HepG2 (cell line): ENCODE data around the gene RIMOC1. TPM values are rescaled to one million over a fixed set of nuclear protein-coding genes. Genes with fewer than 3 reads are reported as not detected.

Experiments
- ATF4 ChIP-seq, 2 experiments: fragments of 450-650 bp in 1 of 2; sonication (generic) in 1 of 2; formaldehyde crosslinking; IDR thresholded peaks; 2 replicates each; pipeline versions ENCODE4 v1.5.0 to v1.8.0; 2020 to 2022; ENCODE audit warnings: mild to moderate bottlenecking in 1 of 2, missing genetic modification reagents in 1 of 2
- E2F1 ChIP-seq: sonication (generic); formaldehyde crosslinking; IDR thresholded peaks from 2 replicates; pipeline ENCODE4 v1.5.0; 2020; ENCODE audit warnings: missing genetic modification reagents
- ETV6 ChIP-seq: sonication (generic); formaldehyde crosslinking; conservative IDR thresholded peaks from 2 replicates; pipeline ENCODE4 v1.4.0; 2020; ENCODE audit warnings: missing genetic modification reagents
- PBX3 ChIP-seq: sonication (generic); formaldehyde crosslinking; IDR thresholded peaks from 2 replicates; pipeline ENCODE4 v1.8.1; 2023; ENCODE audit warnings: missing genetic modification reagents, inconsistent platforms, borderline replicate concordance
- REXO4 ChIP-seq: sonication (generic); formaldehyde crosslinking; IDR thresholded peaks from 2 replicates; pipeline ENCODE4 v1.8.0; 2022; ENCODE audit warnings: missing genetic modification reagents, mild to moderate bottlenecking, borderline replicate concordance
- RFXANK ChIP-seq: IDR thresholded peaks from 2 replicates; pipeline ENCODE4 v1.6.1; 2016
- RNF219 ChIP-seq: sonication (generic); formaldehyde crosslinking; IDR thresholded peaks from 2 replicates; pipeline ENCODE4 v1.5.0; 2020; ENCODE audit warnings: mild to moderate bottlenecking, missing genetic modification reagents
- SOX5 ChIP-seq: IDR thresholded peaks from 2 replicates; pipeline ENCODE4 v1.6.1; 2016; ENCODE audit warnings: borderline replicate concordance
- THAP7 ChIP-seq: sonication (generic); formaldehyde crosslinking; IDR thresholded peaks from 2 replicates; pipeline ENCODE4 v1.8.1; 2023; ENCODE audit warnings: mild to moderate bottlenecking, missing genetic modification reagents
- ZHX2 ChIP-seq, 2 experiments: sonication (generic) in 1 of 2; formaldehyde crosslinking in 1 of 2; IDR thresholded peaks; 2 replicates each; pipeline versions ENCODE4 v1.6.1 to v1.9.0; 2014 to 2022; ENCODE audit warnings: antibody characterized with exemption in 1 of 2, borderline replicate concordance in 1 of 2, inconsistent platforms in 1 of 2, low read depth in 1 of 2, missing genetic modification reagents in 1 of 2
- ZNF547 ChIP-seq: sonication (generic); formaldehyde crosslinking; IDR thresholded peaks from 2 replicates; pipeline ENCODE4 v1.5.1; 2020; ENCODE audit warnings: mild to moderate bottlenecking, missing genetic modification reagents
- ZNF552 ChIP-seq: sonication (generic); formaldehyde crosslinking; IDR thresholded peaks from 2 replicates; pipeline ENCODE4 v1.9.0; 2022; ENCODE audit warnings: missing genetic modification reagents, mild to moderate bottlenecking, borderline replicate concordance
- ZNF616 ChIP-seq: sonication (generic); formaldehyde crosslinking; IDR thresholded peaks from 2 replicates; pipeline ENCODE4 v1.5.0; 2020; ENCODE audit warnings: low read depth, mild to moderate bottlenecking, missing genetic modification reagents
- ZNF737 ChIP-seq: sonication (generic); formaldehyde crosslinking; IDR thresholded peaks from 2 replicates; pipeline ENCODE4 v1.5.0; 2020; ENCODE audit warnings: missing genetic modification reagents, mild to moderate bottlenecking, borderline replicate concordance
- polyA plus RNA-seq, 8 experiments: library from polyadenylated mRNA; depleted of rRNA in 3 of 8; stranded (reverse) in 7 of 8; unstranded in 1 of 8; fragments of >200 nt; fragmentation: Illumina TruSeq in 4 of 8; extraction: Trizol in 4 of 8; gene quantifications; 2 replicates each; pipeline versions ENCODE4 v1.2.1 to v1.2.3, GENCODE V29; 2011 to 2016; ENCODE audit warnings: low read depth in 4 of 8, missing spikeins in 1 of 8, mixed read lengths in 1 of 8; ENCODE audit not compliant: insufficient read depth in 1 of 8
- total RNA-seq, 5 experiments: library from RNA; depleted of rRNA; stranded (reverse); fragments of >200 nt; fragmentation: Illumina TruSeq; extraction: Trizol; gene quantifications; 2 replicates each; pipeline ENCODE4 v1.2.3, GENCODE V29; 2016; ENCODE audit warnings: low read depth in 1 of 5

Gene RIMOC1
- total and polyA plus RNA-seq, 2 of the 13 experiments (the other 11 are each of a cell fraction or from before 2014, with no cell fraction given): 16.3 to 16.9 TPM

GRCh38 chr5:41903892-41904799 is at the start of gene RIMOC1 (continued):
- TF ChIP-seq PBX3 (CRISPR knock-in tag) (no peak), ZNF616 (CRISPR knock-in tag) (0 out of 2 replicates have a peak, but pooled peaks have one; percentile 24), RFXANK (no peak), E2F1 (CRISPR knock-in tag) (no peak; the same call in 1 of the 2 replicates), SOX5 (no peak), ATF4 (CRISPR knock-in tag; IDR thresholded peaks at IDR 0.05) (no peak; a peak in 1 of 4 replicates), THAP7 (peak; percentile 49; the same call in 1 of the 2 replicates), REXO4 (CRISPR knock-in tag) (no peak), RNF219 (peak; percentile 84), ZHX2 (IDR thresholded peaks at IDR 0.05; ENCODE audit: low read depth) (peak; percentile 46; the same call in 1 of the 2 replicates), ZHX2 (CRISPR knock-in tag; IDR thresholded peaks at IDR 0.05; ENCODE audit: borderline replicate concordance) (0 out of 2 replicates have a peak, but pooled peaks have one; percentile 75), ETV6 (CRISPR knock-in tag) (no peak), ZNF737 (CRISPR knock-in tag) (no peak), ZNF552 (CRISPR knock-in tag) (peak; percentile 81), ZNF547 (CRISPR knock-in tag) (peak; percentile 54; the same call in 1 of the 2 replicates)
